Neural progenitor cell (in vitro differentiated cells): ENCODE data around the gene ITGA5. TPM values are rescaled to one million over a fixed set of nuclear protein-coding genes. Genes with fewer than 3 reads are reported as not detected.

Source experiments
- DNase-seq: peaks from one replicate; pipeline ENCODE4 v3.0.0-alpha.2; 2016; ENCODE audit warnings: low spot score
- H2AFZ ChIP-seq: fragments of 200-600 bp; sonication (generic); replicated peaks from 2 replicates; pipeline ENCODE4 v1.6.1; 2016; ENCODE audit warnings: antibody characterized with exemption
- H3F3A ChIP-seq: fragments of 200-600 bp; sonication (generic); 2 replicates; pipeline ENCODE4 v1.6.1; 2016; ENCODE audit warnings: antibody characterized with exemption, low read depth
- H3K27ac ChIP-seq: fragments of 200-600 bp; sonication (generic); 2 replicates; pipeline ENCODE4 v1.5.1; 2016; ENCODE audit warnings: mild to moderate bottlenecking
- H3K27me3 ChIP-seq: fragments of 200-600 bp; sonication (generic); 2 replicates; pipeline ENCODE4 v1.6.1; 2016; ENCODE audit warnings: mild to moderate bottlenecking, moderate library complexity
- H3K36me3 ChIP-seq: fragments of 200-600 bp; sonication (generic); 2 replicates; pipeline ENCODE4 v1.5.1; 2016
- H3K4me1 ChIP-seq: fragments of 200-600 bp; sonication (generic); 2 replicates; pipeline ENCODE4 v1.6.1; 2016; ENCODE audit warnings: mixed run types
- H3K4me2 ChIP-seq: fragments of 200-600 bp; sonication (generic); 2 replicates; pipeline ENCODE4 v1.6.1; 2016
- H3K4me3 ChIP-seq: fragments of 200-600 bp; sonication (generic); 2 replicates; pipeline ENCODE4 v1.5.1; 2016
- H3K79me2 ChIP-seq: fragments of 200-600 bp; sonication (generic); 2 replicates; pipeline ENCODE4 v1.6.1; 2016; ENCODE audit warnings: low read depth
- H3K9ac ChIP-seq: fragments of 200-600 bp; sonication (generic); 2 replicates; pipeline ENCODE4 v1.6.1; 2016
- H3K9me3 ChIP-seq: fragments of 200-600 bp; sonication (generic); 2 replicates; pipeline ENCODE4 v1.5.1; 2016; ENCODE audit warnings: low read depth
- H4K20me1 ChIP-seq: fragments of 200-600 bp; sonication (generic); 2 replicates; pipeline ENCODE4 v1.6.1; 2016; ENCODE audit warnings: low read depth
- H3K27ac Mint-ChIP-seq: 3 replicates; pipeline ENCODE4 v1.8.0; 2021; ENCODE audit warnings: mixed read lengths
- H3K27me3 Mint-ChIP-seq: 2 replicates; pipeline ENCODE4 v1.8.0; 2022; ENCODE audit warnings: low read depth, mild to moderate bottlenecking, inconsistent platforms, moderate library complexity, mixed read lengths; ENCODE audit not compliant: insufficient read depth
- H3K36me3 Mint-ChIP-seq: 3 replicates; pipeline ENCODE4 v1.8.0; 2021; ENCODE audit warnings: mixed read lengths
- H3K4me1 Mint-ChIP-seq: 3 replicates; pipeline ENCODE4 v1.8.0; 2021; ENCODE audit warnings: mixed read lengths
- H3K4me3 Mint-ChIP-seq: 3 replicates; pipeline ENCODE4 v1.8.0; 2021; ENCODE audit warnings: mild to moderate bottlenecking, moderate library complexity, mixed read lengths
- H3K9me3 Mint-ChIP-seq: 3 replicates; pipeline ENCODE4 v1.8.0; 2020; ENCODE audit warnings: mixed read lengths
- EZH2 ChIP-seq: fragments of 200-600 bp; sonication (generic); IDR thresholded peaks from 2 replicates; pipeline ENCODE4 v1.6.1; 2017; ENCODE audit warnings: antibody characterized with exemption, mild to moderate bottlenecking, moderate library complexity
- EZH2phosphoT487 ChIP-seq: fragments of 200-600 bp; sonication (generic); IDR thresholded peaks from 2 replicates; pipeline ENCODE4 v1.6.1; 2017; ENCODE audit warnings: antibody characterized with exemption
- total RNA-seq: library from RNA; depleted of rRNA; stranded (reverse); fragments of >200 nt; gene quantifications from 2 replicates; pipeline ENCODE4 v1.2.3, GENCODE V29; 2015; ENCODE audit warnings: low replicate concordance
- TF ChIP-seq, protein P1 (sequence below): fragments of 200-600 bp; sonication (generic); IDR thresholded peaks from 2 replicates; pipeline ENCODE4 v1.5.1; 2017; ENCODE audit warnings: antibody characterized with exemption, mild to moderate bottlenecking

ITGA5 gene
- total RNA-seq, 1 donor from 2014 or later: 37.7 TPM

DNA sequence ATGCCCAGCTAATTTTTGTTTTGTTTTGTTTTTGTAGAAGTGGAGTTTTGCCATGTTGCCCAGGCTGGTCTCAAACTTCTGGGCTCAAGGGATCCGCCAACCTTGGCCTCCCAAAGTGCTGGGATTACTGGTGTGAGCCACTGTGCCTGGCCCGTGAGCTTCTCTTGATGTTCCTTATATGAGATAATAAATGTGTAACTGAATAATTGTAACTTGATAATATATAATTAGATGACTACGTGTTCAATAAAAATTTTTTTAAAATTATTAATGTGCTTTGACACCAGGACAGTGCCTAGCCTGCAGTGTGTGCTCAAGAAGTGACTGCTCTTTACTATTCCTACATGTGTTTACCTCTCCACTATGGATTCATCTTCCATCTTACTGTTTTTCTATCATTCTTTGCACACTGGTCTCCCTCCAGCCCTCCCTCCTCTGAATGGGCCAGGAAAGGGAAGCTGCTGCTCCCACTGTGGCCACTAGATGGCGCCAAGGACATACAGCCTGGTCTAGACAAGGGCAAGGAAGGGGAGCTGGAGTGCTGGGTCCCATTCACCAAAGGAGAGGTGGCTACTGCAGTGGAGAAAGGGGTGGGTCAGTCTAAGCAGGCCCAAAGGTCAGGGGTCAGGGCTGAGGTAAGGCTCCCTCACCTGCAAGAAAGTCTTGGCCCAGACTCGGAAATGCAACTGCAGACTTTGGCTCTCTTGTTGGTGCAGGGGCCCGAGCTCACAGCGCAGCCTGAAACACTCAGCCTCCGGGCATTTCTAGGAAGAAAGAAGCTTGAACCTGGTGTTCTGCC lies 19.9 kb downstream of the ITGA5 start:
- H2AFZ ChIP-seq: no peak overlapping the region
- no peak overlapping the region for H3K9ac ChIP-seq
- H3K4me2 ChIP-seq: no peak overlapping the region
- H3K9me3 ChIP-seq: no peaks in the 10 kb centered on the region
- Mint-ChIP-seq H3K4me1 (peaks cover 3% of the 10 kb centered on the region), H3K9me3 (no peaks in the 10 kb centered on the region), H3K27ac (no peak overlapping the region), H3K27me3 (peaks cover 5% of the 10 kb centered on the region), H3K4me3 (no peak overlapping the region), H3K36me3 (peaks cover 32% of the 10 kb centered on the region)
- no peaks in the 10 kb centered on the region for H3K27me3 ChIP-seq
- H3K79me2 ChIP-seq: no peaks in the 10 kb centered on the region
- no peaks in the 10 kb centered on the region for H3K36me3 ChIP-seq
- no peak overlapping the region for H3K4me3 ChIP-seq
- peaks cover 18% of the 10 kb centered on the region for H3F3A ChIP-seq
- H3K4me1 ChIP-seq: no peaks in the 10 kb centered on the region
- TF ChIP-seq, protein P1, sequence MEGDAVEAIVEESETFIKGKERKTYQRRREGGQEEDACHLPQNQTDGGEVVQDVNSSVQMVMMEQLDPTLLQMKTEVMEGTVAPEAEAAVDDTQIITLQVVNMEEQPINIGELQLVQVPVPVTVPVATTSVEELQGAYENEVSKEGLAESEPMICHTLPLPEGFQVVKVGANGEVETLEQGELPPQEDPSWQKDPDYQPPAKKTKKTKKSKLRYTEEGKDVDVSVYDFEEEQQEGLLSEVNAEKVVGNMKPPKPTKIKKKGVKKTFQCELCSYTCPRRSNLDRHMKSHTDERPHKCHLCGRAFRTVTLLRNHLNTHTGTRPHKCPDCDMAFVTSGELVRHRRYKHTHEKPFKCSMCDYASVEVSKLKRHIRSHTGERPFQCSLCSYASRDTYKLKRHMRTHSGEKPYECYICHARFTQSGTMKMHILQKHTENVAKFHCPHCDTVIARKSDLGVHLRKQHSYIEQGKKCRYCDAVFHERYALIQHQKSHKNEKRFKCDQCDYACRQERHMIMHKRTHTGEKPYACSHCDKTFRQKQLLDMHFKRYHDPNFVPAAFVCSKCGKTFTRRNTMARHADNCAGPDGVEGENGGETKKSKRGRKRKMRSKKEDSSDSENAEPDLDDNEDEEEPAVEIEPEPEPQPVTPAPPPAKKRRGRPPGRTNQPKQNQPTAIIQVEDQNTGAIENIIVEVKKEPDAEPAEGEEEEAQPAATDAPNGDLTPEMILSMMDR: peak; percentile 99
- TF ChIP-seq EZH2phosphoT487: no peak
- peak; percentile 81 for DNase-seq
- H4K20me1 ChIP-seq: no peaks in the 10 kb centered on the region
- peak overlapping the region; percentile 33 for H3K27ac ChIP-seq

DNA sequence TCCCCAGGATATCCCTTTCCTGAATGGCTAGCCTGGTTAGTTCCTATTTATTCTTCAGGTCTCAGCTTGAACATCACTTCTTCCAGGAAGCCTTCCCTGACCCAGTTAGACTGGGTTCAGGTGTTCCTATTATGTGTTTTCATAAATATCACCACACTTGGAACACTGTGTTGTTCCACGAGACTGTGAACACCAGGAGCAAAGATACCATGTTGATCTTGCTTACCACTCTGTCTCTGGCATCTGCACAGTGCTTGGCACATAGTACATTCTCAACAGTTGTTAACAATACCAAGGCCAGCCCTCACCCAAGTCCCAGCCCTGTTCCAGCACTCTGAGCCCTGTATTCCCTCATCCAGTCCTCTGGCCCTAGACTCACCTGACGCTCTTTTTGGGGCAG lies 20.8 kb downstream of the ITGA5 start:
- H3K4me3 ChIP-seq: no peak overlapping the region
- no peak overlapping the region for H3K4me2 ChIP-seq
- no peak overlapping the region for H3K27ac ChIP-seq
- Mint-ChIP-seq H3K9me3 (no peaks in the 10 kb centered on the region), H3K4me3 (no peak overlapping the region), H3K27me3 (peaks cover 5% of the 10 kb centered on the region), H3K4me1 (peaks cover 12% of the 10 kb centered on the region), H3K27ac (no peak overlapping the region), H3K36me3 (peaks cover 25% of the 10 kb centered on the region)
- peaks cover 27% of the 10 kb centered on the region for H3F3A ChIP-seq
- H3K36me3 ChIP-seq: no peaks in the 10 kb centered on the region
- H3K9me3 ChIP-seq: no peaks in the 10 kb centered on the region
- H3K27me3 ChIP-seq: no peaks in the 10 kb centered on the region
- peaks cover 10% of the 10 kb centered on the region for H3K4me1 ChIP-seq
- H4K20me1 ChIP-seq: no peaks in the 10 kb centered on the region
- no peaks in the 10 kb centered on the region for H3K79me2 ChIP-seq
- H2AFZ ChIP-seq: no peak overlapping the region
- no peak overlapping the region for H3K9ac ChIP-seq
- no peak for DNase-seq
- TF ChIP-seq, protein P1: no peak
- no peak for TF ChIP-seq EZH2phosphoT487
- no peak for TF ChIP-seq EZH2

DNA sequence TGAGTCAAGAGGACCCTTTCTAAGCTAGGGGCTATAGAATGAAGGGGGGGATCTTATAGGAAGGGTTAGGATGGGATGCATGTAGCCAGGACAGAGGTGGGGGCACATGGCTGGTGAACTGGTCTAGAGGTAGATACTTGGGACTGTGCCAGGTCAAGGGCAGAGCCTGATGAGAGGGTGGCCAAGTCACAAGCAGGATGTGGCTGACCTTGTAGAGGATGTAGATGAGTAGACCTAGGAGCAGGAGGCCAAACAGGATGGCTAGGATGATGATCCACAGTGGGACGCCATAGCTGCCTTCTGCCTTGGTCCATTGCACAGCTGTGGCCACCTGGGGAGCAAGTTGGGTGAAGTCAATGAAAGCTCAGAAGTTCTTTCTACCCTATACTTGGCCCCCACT lies 21.9 kb downstream of the ITGA5 start:
- H3K27ac Mint-ChIP-seq: no peak overlapping the region
- Histone ChIP-seq H3K27me3 (no peaks in the 10 kb centered on the region), H3K9me3 (no peaks in the 10 kb centered on the region), H3K79me2 (no peaks in the 10 kb centered on the region), H3K4me1 (peaks cover 20% of the 10 kb centered on the region), H2AFZ (no peak overlapping the region), H3K27ac (no peak overlapping the region), H3K9ac (no peak overlapping the region), H3F3A (peaks cover 31% of the 10 kb centered on the region), H4K20me1 (no peaks in the 10 kb centered on the region), H3K36me3 (no peaks in the 10 kb centered on the region), H3K4me2 (no peak overlapping the region), H3K4me3 (no peak overlapping the region)
- peaks cover 21% of the 10 kb centered on the region for H3K36me3 Mint-ChIP-seq
- H3K4me1 Mint-ChIP-seq: peaks cover 17% of the 10 kb centered on the region
- DNase-seq: no peak
- peaks cover 5% of the 10 kb centered on the region for H3K27me3 Mint-ChIP-seq
- no peaks in the 10 kb centered on the region for H3K9me3 Mint-ChIP-seq
- no peak overlapping the region for H3K4me3 Mint-ChIP-seq
- no peak for TF ChIP-seq EZH2phosphoT487
- TF ChIP-seq, protein P1: no peak
- TF ChIP-seq EZH2: no peak
